Right lobe of liver (tissue), 4 donors: ENCODE measurements around the gene SYNM.

ENCODE experiments used
- POLR2A ChIP-seq: fragments of 450-650 bp; IDR thresholded peaks from one replicate; pipeline ENCODE4 v1.6.1; 2017; ENCODE audit warnings: antibody characterized with exemption, mild to moderate bottlenecking
- TF ChIP-seq, protein P1 (sequence below), 4 donors: fragments of 200-600 bp in 3 of 4; fragments of 450-650 bp in 1 of 4; IDR thresholded peaks; one replicate each; pipeline versions ENCODE4 v1.5.1 to v1.8.0; 2016 to 2022; ENCODE audit warnings: antibody characterized with exemption in 4 of 4, mild to moderate bottlenecking in 2 of 4
- donor health status: DM: no; HTN: no; CAD: no.
- donor health status: DM: no; HTN: no; CAD: no.
- donor health status: DM: no; HTN: yes; CAD: no.

GRCh38 chr15:99129644-99130043 is 24.8 kb downstream of the SYNM start:
- TF ChIP-seq, protein P1, sequence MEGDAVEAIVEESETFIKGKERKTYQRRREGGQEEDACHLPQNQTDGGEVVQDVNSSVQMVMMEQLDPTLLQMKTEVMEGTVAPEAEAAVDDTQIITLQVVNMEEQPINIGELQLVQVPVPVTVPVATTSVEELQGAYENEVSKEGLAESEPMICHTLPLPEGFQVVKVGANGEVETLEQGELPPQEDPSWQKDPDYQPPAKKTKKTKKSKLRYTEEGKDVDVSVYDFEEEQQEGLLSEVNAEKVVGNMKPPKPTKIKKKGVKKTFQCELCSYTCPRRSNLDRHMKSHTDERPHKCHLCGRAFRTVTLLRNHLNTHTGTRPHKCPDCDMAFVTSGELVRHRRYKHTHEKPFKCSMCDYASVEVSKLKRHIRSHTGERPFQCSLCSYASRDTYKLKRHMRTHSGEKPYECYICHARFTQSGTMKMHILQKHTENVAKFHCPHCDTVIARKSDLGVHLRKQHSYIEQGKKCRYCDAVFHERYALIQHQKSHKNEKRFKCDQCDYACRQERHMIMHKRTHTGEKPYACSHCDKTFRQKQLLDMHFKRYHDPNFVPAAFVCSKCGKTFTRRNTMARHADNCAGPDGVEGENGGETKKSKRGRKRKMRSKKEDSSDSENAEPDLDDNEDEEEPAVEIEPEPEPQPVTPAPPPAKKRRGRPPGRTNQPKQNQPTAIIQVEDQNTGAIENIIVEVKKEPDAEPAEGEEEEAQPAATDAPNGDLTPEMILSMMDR (IDR thresholded peaks at IDR 0.05) = no peak
- no peak for TF ChIP-seq POLR2A
